Lower leg skin (tissue), 4 donors: ENCODE results near the gene NUPR1. TPM values are rescaled to one million over a fixed set of nuclear protein-coding genes. Genes with fewer than 3 reads are reported as not detected.

Experiments used
- DNase-seq, 2 donors: peaks; one replicate each; pipeline ENCODE4 v3.0.0-alpha.2; 2019; ENCODE audit warnings: low spot score in 2 of 2
- H3K4me3 ChIP-seq: fragments of 200-600 bp; sonication (generic); 2 replicates; pipeline ENCODE4 v1.5.1; 2017; ENCODE audit warnings: mild to moderate bottlenecking, low read depth; ENCODE audit not compliant: poor library complexity, severe bottlenecking
- POLR2A ChIP-seq, 2 donors: fragments of 450-650 bp; IDR thresholded peaks; one replicate each; pipeline ENCODE4 v1.6.1; 2016 to 2017; ENCODE audit warnings: antibody characterized with exemption in 2 of 2, mild to moderate bottlenecking in 1 of 2, moderate library complexity in 1 of 2
- WGBS, 2 donors: methylation state at CpG; one replicate each; pipeline ENCODE4 v1.1.5; 2018; 5-methylcytosine and 5-hydroxymethylcytosine counted together
- intact Hi-C: fragments of 100-400 bp; cut with DNase I; formaldehyde crosslinking; loops from one replicate; pipeline ENCODE4 v1.15.0; 2023; ENCODE audit warnings: low total_unique reads
- total RNA-seq, 4 donors: library from RNA; depleted of rRNA; stranded (reverse); fragments of >200 nt; gene quantifications; one replicate each; pipeline ENCODE4 v1.1.0, GENCODE V29; 2016
- TF ChIP-seq, protein P1 (sequence below), 3 donors: fragments of 450-650 bp; IDR thresholded peaks; one replicate each; pipeline ENCODE4 v1.5.1; 2016; ENCODE audit warnings: antibody characterized with exemption in 3 of 3, mild to moderate bottlenecking in 3 of 3, moderate library complexity in 2 of 3

The NUPR1 gene
- total RNA-seq, 4 donors from 2014 or later, result 52.4 to 275 (median 140) TPM

DNA sequence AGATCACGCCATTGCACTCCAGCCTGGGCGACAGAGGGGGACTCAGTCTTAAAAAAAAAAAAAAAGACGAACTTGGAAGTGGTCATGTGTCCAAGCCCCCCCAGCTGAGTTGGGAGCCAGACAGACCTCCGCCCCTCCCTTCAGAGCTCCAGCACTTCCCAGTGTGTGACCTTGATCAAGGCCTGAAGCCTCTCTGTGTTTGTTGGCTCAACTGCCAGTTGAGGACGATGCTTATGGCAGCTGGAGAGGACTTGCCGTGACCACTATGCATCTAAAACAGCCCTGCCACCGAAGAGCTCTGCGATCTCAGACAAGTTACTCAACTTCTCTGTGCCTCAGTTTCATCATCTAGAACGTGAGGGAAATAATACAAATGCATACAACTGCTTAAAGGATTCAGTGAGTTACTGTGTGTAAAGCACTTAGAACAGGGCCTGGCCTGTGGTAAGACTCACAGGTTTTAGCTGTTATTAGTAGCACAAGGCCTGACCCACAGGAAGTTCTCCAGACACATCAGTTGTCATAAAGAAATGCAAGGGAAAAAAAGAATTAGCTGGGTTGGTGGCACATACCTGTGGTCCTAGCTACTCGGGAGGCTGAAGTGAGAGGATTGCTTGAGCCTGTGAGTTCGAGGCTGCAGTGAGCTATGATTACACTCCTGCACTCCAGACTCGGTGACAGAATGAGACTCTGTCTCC is 25.1 kb downstream of the NUPR1 start:
- intact Hi-C loops, result no loop called here
- WGBS, 2 donors, result 85 to 88% methylated on average over 12 of the region's 12 CpGs
- H3K4me3 ChIP-seq, result no peak overlapping the region
- no peak for DNase-seq
- TF ChIP-seq, protein P1, sequence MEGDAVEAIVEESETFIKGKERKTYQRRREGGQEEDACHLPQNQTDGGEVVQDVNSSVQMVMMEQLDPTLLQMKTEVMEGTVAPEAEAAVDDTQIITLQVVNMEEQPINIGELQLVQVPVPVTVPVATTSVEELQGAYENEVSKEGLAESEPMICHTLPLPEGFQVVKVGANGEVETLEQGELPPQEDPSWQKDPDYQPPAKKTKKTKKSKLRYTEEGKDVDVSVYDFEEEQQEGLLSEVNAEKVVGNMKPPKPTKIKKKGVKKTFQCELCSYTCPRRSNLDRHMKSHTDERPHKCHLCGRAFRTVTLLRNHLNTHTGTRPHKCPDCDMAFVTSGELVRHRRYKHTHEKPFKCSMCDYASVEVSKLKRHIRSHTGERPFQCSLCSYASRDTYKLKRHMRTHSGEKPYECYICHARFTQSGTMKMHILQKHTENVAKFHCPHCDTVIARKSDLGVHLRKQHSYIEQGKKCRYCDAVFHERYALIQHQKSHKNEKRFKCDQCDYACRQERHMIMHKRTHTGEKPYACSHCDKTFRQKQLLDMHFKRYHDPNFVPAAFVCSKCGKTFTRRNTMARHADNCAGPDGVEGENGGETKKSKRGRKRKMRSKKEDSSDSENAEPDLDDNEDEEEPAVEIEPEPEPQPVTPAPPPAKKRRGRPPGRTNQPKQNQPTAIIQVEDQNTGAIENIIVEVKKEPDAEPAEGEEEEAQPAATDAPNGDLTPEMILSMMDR (IDR thresholded peaks at IDR 0.05), result no peak
- TF ChIP-seq POLR2A (IDR thresholded peaks at IDR 0.05), result no peak

DNA sequence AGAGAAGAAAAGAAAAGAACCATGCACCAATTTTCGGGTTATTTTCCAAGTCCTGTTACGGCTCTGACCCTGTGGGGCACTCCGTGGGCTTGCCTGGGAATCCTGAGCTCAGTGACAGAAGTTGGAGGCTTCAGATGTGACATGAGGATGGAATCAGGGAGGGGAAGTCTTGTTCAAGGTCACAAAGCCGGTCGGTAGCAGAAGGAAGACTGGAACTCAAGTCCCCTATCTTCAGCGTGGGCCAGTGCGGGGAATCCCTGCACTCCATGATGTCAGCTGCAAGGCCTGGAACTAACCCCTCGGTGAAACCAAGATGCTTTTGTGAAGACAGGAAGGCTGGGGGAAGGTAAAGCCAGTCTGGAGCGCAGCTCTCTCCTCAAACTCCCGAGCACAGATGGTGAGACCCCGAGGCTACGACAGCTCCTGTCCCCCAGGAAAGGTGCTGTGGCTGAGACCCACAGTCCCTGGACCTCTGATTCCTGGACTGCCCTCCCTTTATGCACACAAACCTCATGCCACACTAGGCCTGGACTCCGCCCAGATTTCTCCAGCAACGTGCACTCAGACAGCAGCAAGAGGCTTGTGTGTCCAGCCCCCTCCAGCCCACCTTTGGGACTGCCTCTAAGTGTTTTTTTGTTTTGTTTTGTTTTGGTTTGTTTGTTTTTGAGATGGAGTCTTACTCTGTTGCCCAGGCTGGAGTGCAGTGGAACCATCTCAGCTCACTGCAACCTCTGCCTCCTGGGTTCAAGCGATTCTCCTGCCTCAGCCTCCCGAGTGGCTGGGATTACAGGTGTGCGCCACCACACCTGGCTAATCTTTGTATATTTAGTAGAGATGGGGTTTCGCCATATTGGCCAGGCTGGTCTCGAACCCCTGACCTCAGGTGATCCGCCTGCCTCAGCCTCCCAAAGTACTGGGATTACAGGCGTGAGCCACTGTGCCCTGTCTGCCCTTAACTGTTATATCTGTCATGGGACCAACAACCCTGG is 26.7 kb downstream of the NUPR1 start:
- no peak for TF ChIP-seq POLR2A (IDR thresholded peaks at IDR 0.05)
- TF ChIP-seq, protein P1 (IDR thresholded peaks at IDR 0.05), result no peak
- no peak for DNase-seq
- WGBS, 2 donors, result 89 to 90% methylated on average over 21 of the region's 21 CpGs
- intact Hi-C loops, result no loop called here
- no peak overlapping the region for H3K4me3 ChIP-seq

DNA sequence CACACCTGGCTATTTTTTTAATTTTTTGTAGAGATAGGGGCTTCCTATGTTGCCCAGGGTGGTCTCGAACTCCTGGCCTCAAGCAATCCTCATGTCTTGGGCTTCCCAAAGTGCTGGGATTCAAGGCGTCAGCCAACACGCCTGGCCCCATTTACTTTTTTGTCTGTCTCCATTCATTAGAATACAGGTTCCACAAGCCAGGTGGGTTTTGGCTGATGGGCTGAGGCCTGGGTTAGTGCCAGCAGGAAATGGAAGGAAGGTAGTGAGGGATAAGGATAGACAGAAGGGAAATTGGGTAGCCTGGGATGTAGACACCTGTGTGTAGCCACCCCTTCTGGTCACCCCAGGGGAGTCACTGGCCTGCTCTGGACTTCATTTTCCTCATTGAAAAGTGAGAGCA is 27.7 kb downstream of the NUPR1 start:
- intact Hi-C loops, result no loop called here
- 53 to 69% methylated on average over 3 of the region's 3 CpGs for WGBS, 2 donors
- H3K4me3 ChIP-seq, result no peak overlapping the region
- no peak for TF ChIP-seq POLR2A (IDR thresholded peaks at IDR 0.05)
- TF ChIP-seq, protein P1 (IDR thresholded peaks at IDR 0.05), result no peak
- DNase-seq, result no peak

DNA sequence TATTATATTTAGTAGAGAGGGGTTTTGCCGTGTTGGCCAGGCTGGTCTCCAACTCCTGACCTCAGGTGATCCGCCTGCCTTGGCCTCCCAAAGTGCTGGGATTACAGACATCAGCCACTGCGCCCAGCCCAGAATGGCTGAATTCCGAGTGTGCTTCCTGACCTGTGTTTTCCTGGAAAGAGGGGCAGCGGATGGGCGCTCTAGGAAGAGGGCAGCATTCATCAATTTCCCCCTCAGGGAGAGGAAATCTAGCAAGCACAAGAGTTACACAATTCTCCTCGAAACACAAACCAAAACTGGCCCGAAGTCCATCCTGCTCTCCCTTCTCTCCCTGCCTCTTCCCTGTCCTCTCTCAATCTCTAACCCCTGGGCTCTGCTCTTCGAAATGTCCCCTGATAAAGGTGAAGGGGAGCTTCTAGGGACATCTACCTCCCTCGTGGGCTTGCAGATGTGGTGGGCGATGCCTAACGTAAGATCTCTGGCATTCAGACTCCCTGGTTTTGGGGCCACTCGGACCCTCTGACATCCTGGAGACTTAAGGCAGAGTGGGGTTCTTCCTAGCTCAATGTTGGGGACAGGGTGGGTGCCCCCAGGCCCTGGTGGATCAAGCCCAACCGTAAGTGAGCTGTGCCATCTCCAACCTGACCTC is 33.2 kb downstream of the NUPR1 start:
- no peak for DNase-seq
- WGBS, 2 donors, result 67 to 68% methylated on average over 14 of the region's 14 CpGs
- H3K4me3 ChIP-seq, result no peak overlapping the region
- intact Hi-C loops, result no loop called here
- no peak for TF ChIP-seq POLR2A (IDR thresholded peaks at IDR 0.05)
- TF ChIP-seq, protein P1 (IDR thresholded peaks at IDR 0.05), result no peak

DNA sequence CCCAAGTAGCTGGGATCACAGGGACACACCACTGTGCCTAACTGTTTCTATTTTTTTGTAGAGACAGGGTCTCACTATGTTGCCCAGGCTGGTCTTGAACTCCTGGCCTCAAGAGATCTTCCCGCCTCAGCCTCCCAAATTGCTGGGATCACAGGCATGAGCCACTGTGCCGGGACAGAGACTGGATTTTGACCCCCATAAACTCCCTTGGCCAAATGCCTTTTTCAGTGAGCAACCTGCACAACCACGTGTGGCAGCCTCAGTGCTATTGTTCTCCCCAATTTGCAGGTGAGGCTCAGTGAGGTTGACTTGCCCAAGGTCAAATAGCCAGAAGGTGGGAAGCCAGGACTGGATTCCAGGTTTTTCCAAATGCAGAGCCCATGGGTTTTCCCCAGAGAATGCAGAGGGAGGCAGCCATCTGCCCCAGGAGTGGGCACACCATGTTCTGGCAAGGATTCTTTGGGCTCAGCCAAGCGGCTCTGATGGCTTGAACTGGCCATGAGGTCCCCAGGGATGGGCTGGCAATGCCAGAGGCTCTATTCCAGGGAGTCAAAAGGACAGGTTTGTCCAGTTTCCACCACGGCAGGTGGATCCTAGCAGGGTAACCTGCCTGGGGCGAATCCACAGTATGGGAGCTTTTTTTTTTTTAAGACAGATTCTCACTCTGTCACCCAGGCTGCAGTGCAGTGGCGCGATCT is 33.9 kb downstream of the NUPR1 start:
- DNase-seq, result no peak
- intact Hi-C loops, result no loop called here
- 52 to 55% methylated on average over 7 to 8 of the region's 8 CpGs for WGBS, 2 donors
- no peak overlapping the region for H3K4me3 ChIP-seq
- no peak for TF ChIP-seq POLR2A (IDR thresholded peaks at IDR 0.05)
